Mesenteric fat pad (tissue), 1 donor: Measurements from ENCODE around the gene ENTPD6. TPM values are rescaled to one million over a fixed set of nuclear protein-coding genes. Genes with fewer than 3 reads are reported as not detected.
"Not testable (repeated sequence)": the region's sequence is repeated elsewhere in the genome, so short reads cannot be mapped to it uniquely, and the experiment has no call there.

ENCODE experiments used
- DNase-seq: peaks from one replicate; pipeline ENCODE4 v3.0.0-alpha.2; 2020; ENCODE audit warnings: low spot score
- long read RNA-seq: library from polyadenylated mRNA; unstranded; transcript quantifications from one replicate; pipeline ENCODE4 v2.0.0, GENCODE V29; 2020
- total RNA-seq: library from RNA; stranded (reverse); fragmentation: NEBNext Ultra II Directional; extraction: Animal tissue kit (Norgen Biotek cat#: 25700); gene quantifications from one replicate; pipeline ENCODE4 v1.2.1, GENCODE V29; 2021
- donor health status: DM: yes; HTN: yes; CAD: no.

Gene ENTPD6
- 54.3 TPM for total RNA-seq
- long read RNA-seq, transcript ENTPD6-203 (15 exons, 2,750 nt) = minor isoform, 19 of 212 reads
- long read RNA-seq, transcript ENTPD6-202 (15 exons, 2,766 nt) = minor isoform, 19 of 212 reads
- long read RNA-seq, transcript ENTPD6-201 (14 exons, 2,708 nt) = major isoform, 24 of 212 reads
- long read RNA-seq, partial matches to known transcripts = 19 of 212 reads
- long read RNA-seq, other reads (novel, unspliced or antisense) = 125 of 212 reads

- DNase-seq = peak; percentile 98
These were observed at the start of gene ENTPD6 for GRCh38 chr20:25195014-25195961. Gene ENTPD6 (plus strand): TSS chr20:25195712. CDS start chr20:25206537, 10,825 bp downstream.

GRCh38 chr20:25146976-25147375, 48.5 kb upstream of the ENTPD6 start:
- DNase-seq = no peak

- no peak for DNase-seq
These were observed 47.8 kb upstream of the ENTPD6 start for GRCh38 chr20:25147716-25148115.

- no peak for DNase-seq
These were observed 47.1 kb upstream of the ENTPD6 start for GRCh38 chr20:25148181-25148981.

- DNase-seq = no peak
These were observed 46.3 kb upstream of the ENTPD6 start for GRCh38 chr20:25148982-25149846.

- no peak for DNase-seq
These were observed 45.5 kb upstream of the ENTPD6 start for GRCh38 chr20:25150016-25150415.

GRCh38 chr20:25158043-25158442, 37.5 kb upstream of the ENTPD6 start:
- no peak for DNase-seq

GRCh38 chr20:25160467-25160866, 35.0 kb upstream of the ENTPD6 start:
- DNase-seq = no peak

- DNase-seq = no peak
These were observed 34.6 kb upstream of the ENTPD6 start for GRCh38 chr20:25160897-25161296.

- DNase-seq = no peak
These were observed 30.4 kb upstream of the ENTPD6 start for GRCh38 chr20:25165128-25165527.

- not testable (repeated sequence) for DNase-seq
These were observed 29.3 kb upstream of the ENTPD6 start for GRCh38 chr20:25166105-25166782.

GRCh38 chr20:25173321-25173720, 22.2 kb upstream of the ENTPD6 start:
- no peak for DNase-seq

GRCh38 chr20:25173886-25174308, 21.6 kb upstream of the ENTPD6 start:
- DNase-seq = no peak

- no peak for DNase-seq
These were observed 19.3 kb upstream of the ENTPD6 start for GRCh38 chr20:25176184-25176583.

- DNase-seq = no peak
These were observed 17.6 kb upstream of the ENTPD6 start for GRCh38 chr20:25177890-25178321.

GRCh38 chr20:25178563-25179438, 16.7 kb upstream of the ENTPD6 start:
- DNase-seq = no peak

GRCh38 chr20:25179439-25180089, 15.9 kb upstream of the ENTPD6 start:
- DNase-seq = no peak

- not testable (repeated sequence) for DNase-seq
These were observed 11.1 kb upstream of the ENTPD6 start for GRCh38 chr20:25184391-25184790.
